HG03442 (cell line): ENCODE data around the gene GARIN5B.

Source experiments
- ATAC-seq: cut with Tn5 transposase; IDR thresholded peaks from one replicate; pipeline ENCODE4 v1.9.1; 2021; ENCODE audit warnings: mild to moderate bottlenecking, moderate library complexity; ENCODE audit not compliant: unreplicated experiment

GARIN5B gene

DNA sequence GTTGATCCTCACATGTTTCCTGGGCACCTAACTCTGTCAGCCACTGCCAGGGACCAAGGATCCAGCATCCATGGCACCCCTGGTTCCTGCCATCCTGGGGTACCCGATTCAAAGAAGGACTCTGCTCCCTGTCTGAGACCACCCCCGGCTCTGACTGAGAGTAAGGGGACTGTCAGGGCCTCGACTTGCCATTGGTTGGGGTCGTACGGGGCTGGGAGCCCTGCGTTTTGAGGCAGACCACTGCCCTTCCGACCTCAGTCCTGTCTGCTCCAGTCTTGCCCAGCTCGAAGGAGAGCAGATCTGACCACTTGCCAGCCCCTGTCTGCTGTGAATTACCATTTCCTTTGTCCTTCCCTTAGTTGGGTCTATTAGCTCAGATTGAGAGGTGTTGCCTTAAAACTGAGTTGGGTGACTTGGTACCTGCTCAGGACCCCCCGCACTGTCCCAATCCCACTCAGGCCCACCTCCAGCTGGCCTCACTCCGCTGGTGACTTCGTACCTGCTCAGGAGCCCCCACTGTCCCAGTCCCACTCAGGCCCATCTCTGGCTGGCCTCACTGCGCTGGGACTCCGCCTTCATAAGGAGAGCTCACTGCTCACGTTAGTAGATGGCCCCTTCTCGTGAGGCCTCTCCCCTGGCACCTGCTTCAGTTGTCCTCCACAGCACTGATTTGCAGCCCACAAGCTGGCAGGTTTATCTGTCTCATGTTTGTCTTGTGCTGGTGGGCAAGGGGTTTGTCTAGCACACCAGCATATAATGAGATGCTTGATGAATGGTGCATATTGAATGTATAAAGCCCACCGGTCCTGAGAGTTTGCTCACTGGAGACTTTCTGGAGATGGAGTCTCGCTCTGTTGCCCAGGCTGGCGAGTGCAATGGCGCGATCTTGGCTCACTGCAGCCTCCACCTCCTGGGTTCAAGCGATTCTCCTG lies 26.6 kb upstream of the GARIN5B start:
- ATAC-seq = no peak

DNA sequence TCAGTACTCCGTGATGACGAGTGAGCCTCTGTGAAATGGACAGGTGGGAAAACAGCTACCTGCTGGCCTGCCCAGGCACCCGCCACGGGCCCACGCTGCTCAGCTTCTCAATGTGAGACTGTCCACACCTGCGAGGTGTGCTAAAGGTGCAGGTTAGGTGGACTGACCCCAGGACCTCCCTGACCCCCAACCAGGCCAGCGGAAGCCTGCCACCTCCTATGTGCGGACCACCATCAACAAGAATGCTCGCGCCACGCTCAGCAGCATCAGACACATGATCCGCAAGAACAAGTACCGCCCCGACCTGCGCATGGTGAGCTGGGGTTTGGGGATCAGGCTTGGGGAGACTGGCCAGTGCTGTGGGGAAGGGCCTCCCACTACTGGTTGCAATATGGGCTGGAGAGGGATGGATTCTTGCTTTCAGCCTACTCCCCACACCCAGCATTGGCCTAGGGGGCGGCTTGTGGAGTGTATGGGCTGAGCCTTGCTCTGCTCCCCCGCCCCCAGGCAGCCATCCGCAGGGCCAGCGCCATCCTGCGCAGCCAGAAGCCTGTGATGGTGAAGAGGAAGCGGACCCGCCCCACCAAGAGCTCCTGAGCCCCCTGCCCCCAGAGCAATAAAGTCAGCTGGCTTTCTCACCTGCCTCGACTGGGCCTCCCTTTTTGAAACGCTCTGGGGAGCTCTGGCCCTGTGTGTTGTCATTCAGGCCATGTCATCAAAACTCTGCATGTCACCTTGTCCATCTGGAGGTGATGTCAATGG lies 24.9 kb upstream of the GARIN5B start:
- ATAC-seq = no peak

DNA sequence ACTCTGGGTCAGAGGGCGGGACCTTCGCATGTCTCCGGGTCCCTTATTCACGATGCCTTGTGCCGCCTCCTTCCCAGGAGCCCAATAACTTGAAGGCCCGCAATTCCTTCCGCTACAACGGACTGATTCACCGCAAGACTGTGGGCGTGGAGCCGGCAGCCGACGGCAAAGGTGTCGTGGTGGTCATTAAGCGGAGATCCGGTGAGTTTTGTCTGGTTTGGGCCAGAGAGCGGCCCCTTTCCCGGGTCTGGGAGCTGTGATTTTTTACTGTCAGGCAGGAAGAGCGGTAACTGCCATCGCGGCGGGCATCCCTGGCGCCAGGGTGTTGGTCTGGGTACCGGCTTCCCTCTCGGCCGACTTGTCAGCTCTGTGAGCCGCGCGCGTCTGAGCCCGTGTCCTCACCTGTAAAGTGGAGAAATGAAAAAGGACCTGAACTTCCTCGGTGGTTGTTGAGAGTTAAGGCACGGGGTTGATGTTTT lies 23.5 kb upstream of the GARIN5B start:
- ATAC-seq = no peak

DNA sequence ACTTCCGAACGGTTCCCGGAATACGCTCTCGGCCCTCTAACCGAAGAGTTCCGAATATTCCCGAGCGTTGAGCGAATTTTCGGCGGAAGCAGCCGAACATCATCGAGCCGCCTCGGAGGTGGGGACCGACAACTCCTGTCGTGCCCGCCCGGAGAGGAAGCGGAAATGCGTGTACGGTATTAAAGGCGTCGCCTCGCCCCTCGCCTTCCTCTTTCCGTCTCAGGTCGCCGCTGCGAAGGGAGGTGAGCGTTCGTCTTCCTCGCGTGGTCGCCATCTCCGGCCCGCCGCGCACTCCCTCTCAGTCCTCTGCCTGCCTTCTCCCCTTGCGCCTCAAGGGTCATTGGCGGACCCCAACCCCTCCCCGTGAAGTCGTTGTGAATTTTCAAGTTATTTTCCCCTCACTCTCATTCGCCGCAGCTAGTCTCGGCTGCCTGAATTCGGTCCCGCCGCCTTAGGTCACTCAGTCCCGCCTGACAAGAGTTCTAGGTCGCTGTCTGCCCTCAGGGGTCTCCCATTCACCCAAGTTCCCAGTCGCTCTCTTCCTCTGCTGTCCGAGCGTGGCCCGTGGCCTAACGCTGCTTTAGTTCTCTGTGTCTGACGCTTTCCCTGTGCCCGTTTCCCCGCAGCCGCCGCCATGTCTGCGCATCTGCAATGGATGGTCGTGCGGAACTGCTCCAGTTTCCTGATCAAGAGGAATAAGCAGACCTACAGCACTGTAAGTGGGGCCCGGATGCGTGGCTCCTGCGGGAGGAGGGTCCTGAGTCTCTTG lies 22.8 kb upstream of the GARIN5B start, which contains the start of gene RPL28:
TSS of gene RPL28 (plus strand) at position 209 of the 769 bp plus-strand sequence. CDS start at position 635, 426 bp downstream.
- peak; percentile 64 for ATAC-seq

DNA sequence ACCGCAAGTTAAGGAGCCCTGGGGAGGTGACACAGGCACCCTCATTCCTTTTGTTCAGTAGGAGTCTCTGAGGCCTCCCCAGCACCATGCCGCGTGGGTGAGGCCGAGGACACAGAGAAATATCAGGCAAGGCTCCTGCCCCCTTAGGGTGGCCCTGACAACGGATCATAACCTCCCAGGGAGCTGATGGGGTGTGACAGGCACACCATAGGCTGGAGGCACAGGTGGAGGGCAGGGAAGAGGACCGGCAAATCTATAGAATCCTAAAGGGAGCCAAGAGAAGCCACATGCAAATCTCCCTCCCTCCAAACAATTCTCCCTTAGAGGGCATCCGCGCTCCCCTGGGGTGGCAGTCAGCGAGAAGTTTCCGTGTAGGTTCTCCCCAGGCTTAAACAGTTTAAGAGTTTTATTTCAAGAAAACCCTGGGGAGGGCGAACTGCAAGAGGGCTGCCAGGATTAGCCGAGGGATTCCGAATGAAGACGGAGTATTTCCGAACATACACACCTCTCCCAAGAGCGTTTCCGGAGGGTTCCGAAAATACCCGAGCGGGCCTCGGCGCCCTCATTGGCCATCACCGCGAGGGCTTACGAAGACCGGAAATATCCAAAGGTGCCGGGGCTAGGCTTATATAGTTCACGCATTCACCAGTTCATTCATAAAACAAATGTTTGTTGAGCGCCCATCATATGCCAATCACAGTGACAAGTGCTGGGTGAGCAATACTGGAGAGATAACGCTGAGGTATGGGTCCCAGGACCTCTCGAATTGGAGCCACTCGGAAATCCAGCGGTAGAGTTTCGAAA lies 22.1 kb upstream of the GARIN5B start:
- peak; percentile 48 for ATAC-seq

DNA sequence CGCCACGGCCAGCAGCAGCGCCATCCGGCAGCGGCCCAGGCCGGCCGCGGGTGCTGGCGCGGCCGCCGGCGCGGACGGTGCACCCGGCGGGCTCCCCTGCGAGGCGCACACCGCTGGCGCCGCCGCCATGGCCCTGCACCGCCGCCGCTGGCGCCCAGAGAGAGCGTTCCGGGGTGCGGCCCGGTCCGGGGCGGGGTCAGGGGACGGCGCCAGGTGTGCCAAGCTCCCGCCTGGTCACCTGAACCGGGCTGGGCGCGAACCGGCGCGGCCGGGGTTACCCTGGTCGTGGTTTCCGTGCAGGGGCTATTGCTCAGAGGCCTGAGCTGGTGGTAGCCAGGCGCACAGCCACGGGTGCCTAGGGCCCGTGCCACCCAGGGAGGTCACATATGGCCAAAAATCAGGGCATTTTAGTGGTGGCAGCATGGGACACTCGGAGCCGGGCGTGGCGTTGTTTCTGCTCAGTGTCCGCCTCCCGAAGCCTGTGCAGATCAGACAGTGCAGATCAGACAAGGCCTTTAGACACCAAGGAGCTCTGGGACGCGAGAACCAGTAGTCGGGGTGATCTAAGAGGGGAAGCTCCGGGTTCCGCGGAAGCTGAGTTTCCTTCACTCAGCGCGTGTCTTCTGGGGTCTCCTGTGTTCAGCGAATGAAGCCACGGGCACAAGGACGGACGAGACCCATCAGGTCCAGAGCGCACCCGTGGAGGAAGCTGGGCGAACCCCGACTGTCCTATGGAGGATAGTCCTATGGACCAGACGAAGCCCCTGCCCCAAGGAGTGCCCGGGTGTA lies 21.3 kb upstream of the GARIN5B start, which contains the start of gene TMEM238:
TSS of gene TMEM238 (minus strand) at position 162 of the 789 bp plus-strand sequence. CDS start at position 129, 33 bp downstream.
- ATAC-seq = no peak

DNA sequence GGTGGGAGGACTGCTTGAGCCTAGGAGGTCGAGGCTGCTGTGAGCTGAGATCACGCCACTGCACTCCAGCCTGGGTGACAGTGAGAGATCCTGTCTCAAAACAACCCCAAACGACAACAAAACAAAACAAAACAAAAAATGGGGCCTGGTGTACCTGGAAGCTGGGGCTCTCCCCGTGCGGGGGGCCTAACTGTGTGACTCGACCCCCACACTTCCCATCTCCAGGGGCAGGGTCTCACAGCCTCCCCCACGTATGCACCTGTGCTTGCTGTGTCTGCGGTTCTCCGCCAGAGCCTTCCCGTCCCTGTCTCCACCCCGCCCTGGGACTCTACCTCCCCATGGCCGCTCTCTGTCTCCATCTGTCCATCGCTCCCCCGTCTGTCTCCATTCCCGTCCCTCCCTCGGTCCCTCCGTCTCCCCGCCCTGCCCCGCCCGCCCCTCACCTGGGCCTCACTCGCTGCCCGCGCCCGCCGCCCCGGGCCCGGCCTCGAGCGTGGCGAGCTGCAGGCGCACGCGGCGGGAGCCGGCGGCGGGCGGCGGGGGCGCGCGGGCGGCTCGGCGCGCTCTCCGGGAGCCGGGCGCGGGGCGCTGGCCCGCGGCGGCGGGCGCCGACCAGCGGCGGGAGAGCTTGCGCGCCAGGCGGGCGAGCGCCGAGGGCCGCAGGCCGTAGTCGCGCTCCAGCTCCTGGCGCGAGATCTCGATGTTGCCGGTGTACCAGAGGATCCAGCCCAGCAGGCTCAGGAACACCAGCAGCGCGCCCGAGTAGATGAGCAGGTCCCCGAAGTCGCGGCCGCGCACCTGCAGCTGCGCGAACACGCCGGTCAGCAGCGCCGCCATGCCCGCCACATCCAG lies 20.4 kb upstream of the GARIN5B start:
- ATAC-seq = no peak

DNA sequence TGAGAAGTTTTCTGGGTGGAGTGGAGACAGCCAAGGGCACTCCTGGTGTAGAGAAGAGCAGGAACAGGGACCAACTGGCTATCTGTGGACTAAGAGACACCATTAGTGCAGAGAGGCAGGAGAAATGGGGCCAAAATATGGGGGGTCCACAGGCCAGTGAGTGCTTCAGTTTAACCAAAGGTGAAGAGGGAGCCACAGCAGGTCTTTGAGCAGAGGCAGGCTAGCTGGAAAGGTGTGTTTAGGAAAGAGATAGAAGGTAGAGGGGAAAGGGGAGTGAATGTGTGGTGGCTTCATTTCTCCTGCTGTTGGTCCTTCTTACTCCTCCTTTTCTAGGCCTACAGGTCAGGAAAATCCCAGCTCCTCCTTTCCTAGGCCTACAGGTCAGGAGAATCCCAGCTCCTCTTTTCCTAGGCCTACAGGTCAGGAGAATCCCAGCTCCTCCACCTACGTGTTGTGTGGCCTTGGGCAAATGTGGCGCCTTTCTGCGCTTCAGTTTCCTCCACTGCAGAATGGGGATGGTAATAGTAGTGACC lies 19.5 kb upstream of the GARIN5B start:
- no peak for ATAC-seq

DNA sequence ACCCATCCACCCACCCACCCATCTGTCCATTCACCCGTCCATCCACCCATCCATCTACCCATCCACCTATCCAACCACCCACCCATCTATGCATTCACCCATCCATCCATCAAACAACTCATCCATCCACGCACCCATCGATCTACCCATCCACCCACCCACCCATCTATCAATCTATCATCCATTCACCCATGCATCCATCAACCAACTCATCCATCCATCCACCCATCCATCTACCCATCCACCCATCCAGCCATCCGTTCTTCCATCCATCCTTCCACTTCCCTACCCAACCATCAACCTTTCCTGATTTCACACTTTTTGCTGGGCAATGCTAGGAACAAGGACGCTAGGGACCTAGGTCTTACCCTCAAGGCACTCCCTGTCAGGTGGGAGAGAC lies 19.0 kb upstream of the GARIN5B start:
- no peak for ATAC-seq

DNA sequence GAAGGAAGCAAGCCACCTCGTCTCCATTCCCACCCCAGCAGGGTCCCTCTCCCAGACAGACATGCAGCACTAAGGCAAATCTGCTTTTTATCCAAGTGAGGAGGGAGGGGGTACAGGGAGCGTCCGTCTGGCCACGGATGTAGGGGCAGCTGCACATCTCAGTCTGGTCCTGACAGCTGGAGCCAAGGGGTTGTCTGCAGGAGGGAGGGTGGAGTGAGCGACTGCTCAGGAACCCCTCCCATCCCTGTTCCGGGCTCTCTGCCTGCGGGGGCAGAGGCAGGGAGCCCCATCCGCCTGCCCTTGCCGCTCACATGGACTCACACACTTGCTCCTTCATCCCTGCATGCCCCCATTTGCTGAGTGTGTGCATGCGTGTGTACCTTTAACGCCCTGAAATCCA lies 16.1 kb upstream of the GARIN5B start:
- ATAC-seq = no peak

DNA sequence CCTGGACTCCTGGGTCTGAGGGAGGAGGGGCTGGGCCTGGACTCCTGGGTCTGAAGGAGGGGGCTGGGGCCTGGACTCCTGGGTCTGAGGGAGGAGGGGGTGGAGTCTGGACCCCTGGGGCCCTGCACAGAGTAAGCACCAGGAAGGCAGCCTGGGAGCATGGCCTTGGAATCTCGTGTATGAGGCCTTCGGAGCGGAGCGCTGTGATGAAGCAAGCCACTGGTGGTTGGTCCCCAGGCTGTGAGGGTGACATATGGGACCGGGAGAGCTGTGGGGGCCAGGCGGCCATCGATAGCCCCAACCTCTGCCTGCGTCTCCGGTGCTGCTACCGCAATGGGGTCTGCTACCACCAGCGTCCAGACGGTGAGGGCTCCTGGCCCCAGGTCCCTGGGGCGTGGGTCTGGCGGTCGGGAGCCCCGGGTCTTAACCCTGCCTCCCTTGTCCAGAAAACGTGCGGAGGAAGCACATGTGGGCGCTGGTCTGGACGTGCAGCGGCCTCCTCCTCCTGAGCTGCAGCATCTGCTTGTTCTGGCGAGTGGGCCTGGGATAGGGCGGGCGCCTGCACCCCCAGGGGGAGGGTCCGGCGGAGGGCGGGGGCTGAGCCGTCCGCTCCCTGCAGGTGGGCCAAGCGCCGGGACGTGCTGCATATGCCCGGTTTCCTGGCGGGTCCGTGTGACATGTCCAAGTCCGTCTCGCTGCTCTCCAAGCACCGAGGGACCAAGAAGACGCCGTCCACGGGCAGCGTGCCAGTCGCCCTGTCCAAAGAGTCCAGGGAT lies 14.5 kb upstream of the GARIN5B start:
- ATAC-seq = no peak

DNA sequence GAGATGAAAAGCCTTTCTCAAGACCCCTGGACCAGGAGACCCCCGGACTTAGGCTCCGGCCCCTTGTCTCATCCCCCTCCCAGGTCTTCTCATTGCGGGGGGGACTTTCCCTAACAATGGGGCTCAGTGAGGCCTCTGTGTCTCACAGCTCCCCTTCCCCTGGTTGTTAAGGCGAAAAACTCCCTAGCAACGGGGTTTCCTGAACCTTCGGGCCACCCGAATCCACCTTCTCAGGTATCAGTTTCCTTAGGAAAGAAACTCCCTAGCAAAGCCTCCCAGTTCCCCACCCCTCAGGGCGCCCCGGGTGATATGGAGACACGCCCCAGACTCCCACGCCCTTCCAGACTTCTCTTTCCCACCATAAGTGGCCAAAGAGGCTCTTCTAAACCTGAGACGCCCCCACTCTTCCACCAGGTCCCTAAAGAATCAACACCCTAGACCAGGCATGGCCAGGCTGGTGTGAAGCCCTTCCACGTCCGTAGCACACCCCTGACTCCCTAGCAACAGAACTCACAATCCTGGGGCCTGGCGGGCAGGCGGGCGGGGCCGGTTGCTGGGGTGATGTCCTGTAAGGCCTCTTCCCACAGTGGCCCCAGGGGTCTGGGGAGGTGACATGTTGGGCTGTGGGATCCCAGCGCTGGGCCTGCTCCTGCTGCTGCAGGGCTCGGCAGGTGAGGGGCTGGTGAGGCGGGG lies 13.3 kb upstream of the GARIN5B start, which contains the start of gene TMEM190:
TSS of gene TMEM190 (plus strand) at position 586 of the 693 bp plus-strand sequence. CDS start at position 614, 28 bp downstream.
- no peak for ATAC-seq

DNA sequence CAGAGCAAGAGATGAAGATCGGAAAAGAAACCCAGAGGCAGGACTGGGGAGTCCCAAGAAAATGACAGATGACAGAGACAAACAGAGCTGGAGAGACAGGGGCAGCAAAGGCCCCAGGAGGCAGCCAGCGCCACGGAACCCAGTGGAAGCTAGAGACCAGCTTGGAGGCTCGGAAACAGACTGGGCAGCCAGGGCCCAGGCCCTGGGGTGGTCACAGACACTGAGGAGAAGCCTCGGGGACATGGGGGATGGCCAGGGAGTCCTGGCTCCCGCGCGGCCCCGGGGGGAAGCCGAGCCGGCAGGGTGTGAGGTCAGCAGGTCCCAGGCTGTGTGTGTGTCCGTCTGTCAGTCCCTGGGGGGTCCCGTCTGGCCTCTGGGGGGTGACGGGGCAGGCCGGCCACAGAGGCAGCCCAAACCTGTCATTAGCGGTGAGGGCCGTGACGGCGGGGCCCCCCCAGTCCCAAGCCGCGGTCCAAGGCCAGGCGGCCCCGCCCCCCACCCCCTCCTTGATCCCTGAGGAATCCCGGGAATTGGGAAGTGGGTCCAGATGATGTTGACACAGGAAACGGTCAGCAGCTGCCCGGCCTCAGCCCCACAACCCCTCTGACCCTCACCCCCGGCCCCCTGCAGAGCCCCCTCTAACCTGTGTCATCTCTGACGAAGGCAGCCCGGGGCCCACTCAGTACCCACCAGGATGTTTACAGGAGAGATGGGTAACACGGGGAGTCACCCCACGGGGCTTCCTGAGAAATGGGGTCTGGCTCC lies 11.1 kb upstream of the GARIN5B start:
- no peak for ATAC-seq

DNA sequence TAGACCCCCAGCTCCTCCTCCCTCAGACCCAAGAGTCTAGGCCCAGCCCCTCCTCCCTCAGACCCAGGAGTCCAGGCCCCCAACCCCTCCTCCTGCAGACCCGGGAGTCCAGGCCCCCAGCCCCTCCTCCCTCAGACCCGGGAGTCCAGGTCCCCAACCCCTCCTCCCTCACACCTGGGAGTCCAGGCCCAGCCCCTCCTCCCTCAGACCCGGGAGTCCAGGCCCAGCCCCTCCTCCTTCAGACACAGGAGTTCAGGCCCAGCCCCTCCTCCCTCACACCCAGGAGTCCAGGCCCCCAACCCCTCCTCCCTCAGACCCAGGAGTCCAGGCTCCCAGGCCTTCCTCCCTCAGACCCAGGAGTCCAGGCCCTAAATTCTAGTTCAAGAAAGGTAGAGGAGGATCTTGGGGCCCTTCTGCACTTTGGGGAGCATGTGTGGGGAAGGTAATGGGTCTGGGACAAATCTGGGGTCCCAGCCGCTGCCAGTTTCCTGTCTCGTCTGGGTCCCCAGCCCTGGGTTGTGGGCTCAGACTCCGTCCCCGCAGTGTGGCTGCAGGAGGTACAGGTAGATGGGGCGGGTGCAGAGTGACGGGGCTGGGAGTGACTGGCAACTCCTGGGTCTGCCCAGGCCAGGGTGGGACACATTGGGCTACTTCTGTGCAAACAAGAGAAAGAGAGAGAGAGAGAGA lies 10.4 kb upstream of the GARIN5B start:
- ATAC-seq = no peak
